Parietal lobe (tissue), 2 donors: ENCODE data around the gene DENND2A. TPM values are rescaled to one million over a fixed set of nuclear protein-coding genes. Genes with fewer than 3 reads are reported as not detected.

ENCODE experiments used
- small RNA-seq: library from RNA; depleted of rRNA; stranded (forward); fragments of <200 nt; gene quantifications from one replicate; pipeline ENCODE3, GENCODE V24; 2014; ENCODE audit warnings: low replicate concordance
- total RNA-seq: library from RNA; depleted of rRNA; stranded (reverse); fragments of >200 nt; gene quantifications from one replicate; pipeline ENCODE4 v1.2.3, GENCODE V29; 2014

The DENND2A gene
- total RNA-seq, result 29.4 TPM

GRCh38 chr7:140640727-140641523 is at the start of gene DENND2A:
TSS of gene DENND2A (minus strand) at chr7:140640813. CDS start at chr7:140602397, 38,416 bp downstream.

GRCh38 chr7:140672382-140673062 is 31.9 kb upstream of the DENND2A start, which contains the start of gene ADCK2:
TSS of gene ADCK2 (plus strand) at chr7:140672945. CDS start at chr7:140673331, 386 bp downstream.

GRCh38 chr7:140479062-140479738 is 161.4 kb downstream of the DENND2A start, which contains the start of gene MKRN1:
TSS of gene MKRN1 (minus strand) at chr7:140479505. CDS start at chr7:140479344, 161 bp downstream.

Small RNA genes lying within 50 kb of the gene (small RNA-seq; reads per million reads assigned to genes)
- not detected for gene RF00019
- not detected for gene RN7SL771P

Other genes starting within 250 kb of the DENND2A start
- 169 TPM for gene SLC37A3, start 242.3 kb downstream of the DENND2A start, total RNA-seq
- not detected for gene RAB19, start 236.8 kb downstream of the DENND2A start, total RNA-seq
- 88.6 TPM for gene MKRN1, start 161.3 kb downstream of the DENND2A start, total RNA-seq
- 34.1 TPM for gene ADCK2, start 32.1 kb upstream of the DENND2A start, total RNA-seq
- 43.2 TPM for gene NDUFB2, start 55.9 kb upstream of the DENND2A start, total RNA-seq